ENCODE measurements around the gene STX10. TPM values are rescaled to one million over a fixed set of nuclear protein-coding genes. Genes with fewer than 3 reads are reported as not detected.

The STX10 gene
- total and polyA plus RNA-seq, 9 of the 15 experiments (the other 6 are each of a cell fraction or from before 2014, with no cell fraction given): 0.51 to 66.3 (median 31.0) TPM

DNA sequence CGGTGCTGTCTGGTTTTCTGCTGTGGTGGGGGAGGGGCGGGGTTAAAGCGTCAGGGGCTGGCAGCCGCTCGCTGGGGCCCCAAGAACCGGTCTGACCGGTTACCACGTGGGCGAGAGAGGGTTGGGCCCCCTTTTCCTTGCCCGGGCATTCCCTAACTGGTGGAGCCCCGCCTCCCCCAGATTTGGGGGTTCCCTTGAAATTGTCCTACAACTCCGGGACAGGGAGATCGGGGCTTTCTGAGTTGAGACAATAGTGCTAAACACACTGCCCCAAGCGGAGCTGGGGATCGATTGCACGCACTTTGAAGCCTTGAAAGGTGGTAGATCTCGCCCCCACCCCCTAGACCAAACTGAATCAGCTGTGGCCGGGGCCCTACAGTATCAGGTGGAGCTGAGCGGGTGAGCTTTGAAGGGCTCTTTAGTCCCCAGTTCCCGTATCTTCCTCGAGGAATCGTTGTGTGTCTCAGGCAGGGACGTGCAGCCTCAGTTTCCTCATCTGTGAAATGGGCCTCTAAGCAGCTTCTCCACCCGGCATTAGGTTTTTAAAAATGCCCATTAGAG is 4.8 kb upstream of the STX10 start (continued):
- TF ChIP-seq FOXJ2 (tag; IDR thresholded peaks at IDR 0.05) (peak; percentile 56; the same call in 1 of the 2 replicates), SREBF2 (CRISPR knock-in tag; IDR thresholded peaks at IDR 0.05) (no peak), PPARD (CRISPR knock-in tag; IDR thresholded peaks at IDR 0.05) (no peak), YY1 (IDR thresholded peaks at IDR 0.05; ENCODE audit: borderline replicate concordance in 1 of 3, control insufficient read depth in 1 of 3, extremely low read depth in 1 of 3, insufficient read depth in 3 of 3, insufficient read length in 1 of 3, insufficient replicate concordance in 2 of 3, low read depth in 1 of 3, low read length in 2 of 3) (no peak), CBX5 (IDR thresholded peaks at IDR 0.05; ENCODE audit: borderline replicate concordance, low read depth) (no peak), PRMT5 (CRISPR knock-in tag; IDR thresholded peaks at IDR 0.05) (no peak), SNRNP70 (optimal IDR thresholded peaks at IDR 0.05; ENCODE audit: low read depth, low read length) (peak; percentile 82), GATAD2B (IDR thresholded peaks at IDR 0.05; ENCODE audit: borderline replicate concordance) (no peak), CCNT2 (IDR thresholded peaks at IDR 0.05; ENCODE audit: borderline replicate concordance, extremely low read depth, insufficient read length, low read depth, low read length) (no peak), DIDO1 (tag; IDR thresholded peaks at IDR 0.05; ENCODE audit: low read depth) (no peak)
- TF ChIP-seq, protein P1, sequence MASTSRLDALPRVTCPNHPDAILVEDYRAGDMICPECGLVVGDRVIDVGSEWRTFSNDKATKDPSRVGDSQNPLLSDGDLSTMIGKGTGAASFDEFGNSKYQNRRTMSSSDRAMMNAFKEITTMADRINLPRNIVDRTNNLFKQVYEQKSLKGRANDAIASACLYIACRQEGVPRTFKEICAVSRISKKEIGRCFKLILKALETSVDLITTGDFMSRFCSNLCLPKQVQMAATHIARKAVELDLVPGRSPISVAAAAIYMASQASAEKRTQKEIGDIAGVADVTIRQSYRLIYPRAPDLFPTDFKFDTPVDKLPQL (IDR thresholded peaks at IDR 0.05; ENCODE audit: extremely low read depth, insufficient read length): no peak
- TF ChIP-seq, protein P2, sequence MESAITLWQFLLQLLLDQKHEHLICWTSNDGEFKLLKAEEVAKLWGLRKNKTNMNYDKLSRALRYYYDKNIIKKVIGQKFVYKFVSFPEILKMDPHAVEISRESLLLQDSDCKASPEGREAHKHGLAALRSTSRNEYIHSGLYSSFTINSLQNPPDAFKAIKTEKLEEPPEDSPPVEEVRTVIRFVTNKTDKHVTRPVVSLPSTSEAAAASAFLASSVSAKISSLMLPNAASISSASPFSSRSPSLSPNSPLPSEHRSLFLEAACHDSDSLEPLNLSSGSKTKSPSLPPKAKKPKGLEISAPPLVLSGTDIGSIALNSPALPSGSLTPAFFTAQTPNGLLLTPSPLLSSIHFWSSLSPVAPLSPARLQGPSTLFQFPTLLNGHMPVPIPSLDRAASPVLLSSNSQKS (CRISPR knock-in tag; IDR thresholded peaks at IDR 0.05): no peak
- TF ChIP-seq, protein P3, sequence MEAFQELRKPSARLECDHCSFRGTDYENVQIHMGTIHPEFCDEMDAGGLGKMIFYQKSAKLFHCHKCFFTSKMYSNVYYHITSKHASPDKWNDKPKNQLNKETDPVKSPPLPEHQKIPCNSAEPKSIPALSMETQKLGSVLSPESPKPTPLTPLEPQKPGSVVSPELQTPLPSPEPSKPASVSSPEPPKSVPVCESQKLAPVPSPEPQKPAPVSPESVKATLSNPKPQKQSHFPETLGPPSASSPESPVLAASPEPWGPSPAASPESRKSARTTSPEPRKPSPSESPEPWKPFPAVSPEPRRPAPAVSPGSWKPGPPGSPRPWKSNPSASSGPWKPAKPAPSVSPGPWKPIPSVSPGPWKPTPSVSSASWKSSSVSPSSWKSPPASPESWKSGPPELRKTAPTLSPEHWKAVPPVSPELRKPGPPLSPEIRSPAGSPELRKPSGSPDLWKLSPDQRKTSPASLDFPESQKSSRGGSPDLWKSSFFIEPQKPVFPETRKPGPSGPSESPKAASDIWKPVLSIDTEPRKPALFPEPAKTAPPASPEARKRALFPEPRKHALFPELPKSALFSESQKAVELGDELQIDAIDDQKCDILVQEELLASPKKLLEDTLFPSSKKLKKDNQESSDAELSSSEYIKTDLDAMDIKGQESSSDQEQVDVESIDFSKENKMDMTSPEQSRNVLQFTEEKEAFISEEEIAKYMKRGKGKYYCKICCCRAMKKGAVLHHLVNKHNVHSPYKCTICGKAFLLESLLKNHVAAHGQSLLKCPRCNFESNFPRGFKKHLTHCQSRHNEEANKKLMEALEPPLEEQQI (IDR thresholded peaks at IDR 0.05): no peak
- TF ChIP-seq, protein P4, sequence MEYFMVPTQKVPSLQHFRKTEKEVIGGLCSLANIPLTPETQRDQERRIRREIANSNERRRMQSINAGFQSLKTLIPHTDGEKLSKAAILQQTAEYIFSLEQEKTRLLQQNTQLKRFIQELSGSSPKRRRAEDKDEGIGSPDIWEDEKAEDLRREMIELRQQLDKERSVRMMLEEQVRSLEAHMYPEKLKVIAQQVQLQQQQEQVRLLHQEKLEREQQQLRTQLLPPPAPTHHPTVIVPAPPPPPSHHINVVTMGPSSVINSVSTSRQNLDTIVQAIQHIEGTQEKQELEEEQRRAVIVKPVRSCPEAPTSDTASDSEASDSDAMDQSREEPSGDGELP (CRISPR knock-in tag; IDR thresholded peaks at IDR 0.05; ENCODE audit: borderline replicate concordance): peak; percentile 95
- TF ChIP-seq, protein P5, sequence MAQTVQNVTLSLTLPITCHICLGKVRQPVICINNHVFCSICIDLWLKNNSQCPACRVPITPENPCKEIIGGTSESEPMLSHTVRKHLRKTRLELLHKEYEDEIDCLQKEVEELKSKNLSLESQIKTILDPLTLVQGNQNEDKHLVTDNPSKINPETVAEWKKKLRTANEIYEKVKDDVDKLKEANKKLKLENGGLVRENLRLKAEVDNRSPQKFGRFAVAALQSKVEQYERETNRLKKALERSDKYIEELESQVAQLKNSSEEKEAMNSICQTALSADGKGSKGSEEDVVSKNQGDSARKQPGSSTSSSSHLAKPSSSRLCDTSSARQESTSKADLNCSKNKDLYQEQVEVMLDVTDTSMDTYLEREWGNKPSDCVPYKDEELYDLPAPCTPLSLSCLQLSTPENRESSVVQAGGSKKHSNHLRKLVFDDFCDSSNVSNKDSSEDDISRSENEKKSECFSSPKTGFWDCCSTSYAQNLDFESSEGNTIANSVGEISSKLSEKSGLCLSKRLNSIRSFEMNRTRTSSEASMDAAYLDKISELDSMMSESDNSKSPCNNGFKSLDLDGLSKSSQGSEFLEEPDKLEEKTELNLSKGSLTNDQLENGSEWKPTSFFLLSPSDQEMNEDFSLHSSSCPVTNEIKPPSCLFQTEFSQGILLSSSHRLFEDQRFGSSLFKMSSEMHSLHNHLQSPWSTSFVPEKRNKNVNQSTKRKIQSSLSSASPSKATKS (CRISPR knock-in tag; IDR thresholded peaks at IDR 0.05): no peak

All from K562 (cell line).